Parathyroid adenoma (tissue), 2 donors: ENCODE data around the gene MALT1.
"Not testable (repeated sequence)": the region's sequence is repeated elsewhere in the genome, so short reads cannot be mapped to it uniquely, and the experiment has no call there.

Experiments used
- H2AFZ ChIP-seq: fragments of 300-600 bp; sonication (generic); one replicate; pipeline ENCODE4 v1.7.0; 2017; ENCODE audit warnings: antibody characterized with exemption, mild to moderate bottlenecking
- H3K27ac ChIP-seq: fragments of 300-600 bp; sonication (generic); one replicate; pipeline ENCODE4 v1.7.0; 2017
- H3K27me3 ChIP-seq: fragments of 300-600 bp; sonication (generic); one replicate; pipeline ENCODE4 v1.7.0; 2017; ENCODE audit warnings: low read length; ENCODE audit not compliant: control insufficient read depth, insufficient read depth
- H3K36me3 ChIP-seq: fragments of 300-600 bp; sonication (generic); one replicate; pipeline ENCODE4 v1.7.0; 2017; ENCODE audit warnings: low read length; ENCODE audit not compliant: control insufficient read depth, insufficient read depth
- H3K4me1 ChIP-seq: fragments of 300-600 bp; sonication (generic); one replicate; pipeline ENCODE4 v1.7.0; 2017; ENCODE audit warnings: control low read depth
- H3K4me2 ChIP-seq: fragments of 300-600 bp; sonication (generic); one replicate; pipeline ENCODE4 v1.7.0; 2017; ENCODE audit warnings: low read length
- H3K4me3 ChIP-seq: fragments of 300-600 bp; sonication (generic); one replicate; pipeline ENCODE4 v1.7.0; 2017; ENCODE audit warnings: low read depth, low read length
- H3K79me2 ChIP-seq: fragments of 300-600 bp; sonication (generic); one replicate; pipeline ENCODE4 v1.7.0; 2017; ENCODE audit warnings: control low read depth
- H3K9ac ChIP-seq: fragments of 300-600 bp; sonication (generic); one replicate; pipeline ENCODE4 v1.7.0; 2017; ENCODE audit warnings: mild to moderate bottlenecking
- H3K9me3 ChIP-seq: fragments of 300-600 bp; sonication (generic); one replicate; pipeline ENCODE4 v1.7.0; 2017; ENCODE audit warnings: low read length; ENCODE audit not compliant: control insufficient read depth
- TF ChIP-seq, protein P1 (sequence below): fragments of 300-600 bp; sonication (generic); IDR thresholded peaks from one replicate; pipeline ENCODE4 v1.7.0; 2017; ENCODE audit warnings: antibody characterized with exemption, mild to moderate bottlenecking
- donor health status: primary hyperparathyroidism.

Gene MALT1

DNA sequence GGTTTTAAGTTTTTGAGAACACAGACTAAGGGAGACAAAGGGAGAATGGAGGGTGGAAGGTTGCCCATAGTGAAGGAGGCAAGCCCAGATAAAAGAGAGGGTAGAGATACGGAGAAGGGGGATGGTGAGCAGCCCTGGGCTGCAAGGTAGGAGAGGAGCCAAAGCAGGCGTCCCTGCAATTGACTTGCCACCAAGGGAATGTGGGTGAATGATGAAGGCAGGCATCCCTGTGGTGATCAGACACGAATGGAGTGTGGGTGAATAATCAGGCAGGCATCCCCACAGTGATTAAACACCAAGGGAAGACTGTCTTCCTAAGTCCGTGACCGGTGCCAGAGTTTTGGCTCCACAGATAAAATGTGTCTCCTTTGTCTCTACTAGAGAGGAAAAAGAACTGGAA lies 25.9 kb upstream of the MALT1 start:
- TF ChIP-seq, protein P1, sequence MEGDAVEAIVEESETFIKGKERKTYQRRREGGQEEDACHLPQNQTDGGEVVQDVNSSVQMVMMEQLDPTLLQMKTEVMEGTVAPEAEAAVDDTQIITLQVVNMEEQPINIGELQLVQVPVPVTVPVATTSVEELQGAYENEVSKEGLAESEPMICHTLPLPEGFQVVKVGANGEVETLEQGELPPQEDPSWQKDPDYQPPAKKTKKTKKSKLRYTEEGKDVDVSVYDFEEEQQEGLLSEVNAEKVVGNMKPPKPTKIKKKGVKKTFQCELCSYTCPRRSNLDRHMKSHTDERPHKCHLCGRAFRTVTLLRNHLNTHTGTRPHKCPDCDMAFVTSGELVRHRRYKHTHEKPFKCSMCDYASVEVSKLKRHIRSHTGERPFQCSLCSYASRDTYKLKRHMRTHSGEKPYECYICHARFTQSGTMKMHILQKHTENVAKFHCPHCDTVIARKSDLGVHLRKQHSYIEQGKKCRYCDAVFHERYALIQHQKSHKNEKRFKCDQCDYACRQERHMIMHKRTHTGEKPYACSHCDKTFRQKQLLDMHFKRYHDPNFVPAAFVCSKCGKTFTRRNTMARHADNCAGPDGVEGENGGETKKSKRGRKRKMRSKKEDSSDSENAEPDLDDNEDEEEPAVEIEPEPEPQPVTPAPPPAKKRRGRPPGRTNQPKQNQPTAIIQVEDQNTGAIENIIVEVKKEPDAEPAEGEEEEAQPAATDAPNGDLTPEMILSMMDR: no peak
- Histone ChIP-seq H3K27me3 (no peaks in the 10 kb centered on the region), H3K4me1 (no peaks in the 10 kb centered on the region), H3K4me2 (no peak overlapping the region), H3K9me3 (no peaks in the 10 kb centered on the region), H3K27ac (no peak overlapping the region), H2AFZ (no peak overlapping the region), H3K9ac (no peak overlapping the region), H3K4me3 (no peak overlapping the region), H3K36me3 (no peaks in the 10 kb centered on the region), H3K79me2 (no peaks in the 10 kb centered on the region)

DNA sequence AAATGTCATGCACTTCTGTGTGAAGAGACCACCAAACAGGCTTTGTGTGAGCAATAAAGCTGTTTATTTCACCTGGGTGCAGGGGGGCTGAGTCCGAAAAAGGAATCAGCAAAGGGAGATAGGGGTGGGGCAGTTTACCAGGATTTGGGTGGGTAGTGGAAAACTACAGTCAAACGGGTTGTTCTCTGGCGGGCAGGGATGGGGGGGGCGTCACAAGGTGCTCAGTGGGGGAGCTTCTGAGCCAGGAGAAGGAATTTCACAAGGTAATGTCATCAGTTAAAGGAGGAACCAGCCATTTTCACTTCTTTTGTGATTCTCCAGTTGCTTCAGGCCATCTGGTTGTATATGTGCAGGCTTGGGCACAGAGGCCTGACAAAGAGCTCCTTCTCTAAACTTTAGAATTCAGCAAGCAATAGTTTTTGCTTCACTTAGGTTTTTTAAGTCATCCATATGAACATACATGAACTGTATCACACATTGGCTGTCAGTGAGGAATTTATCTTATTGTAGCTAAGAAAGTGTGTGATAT lies 24.9 kb upstream of the MALT1 start:
- Histone ChIP-seq H2AFZ (no peak overlapping the region), H3K4me1 (no peaks in the 10 kb centered on the region), H3K27ac (no peak overlapping the region), H3K4me2 (no peak overlapping the region), H3K79me2 (no peaks in the 10 kb centered on the region), H3K36me3 (no peaks in the 10 kb centered on the region), H3K9ac (no peak overlapping the region), H3K4me3 (no peak overlapping the region), H3K9me3 (no peaks in the 10 kb centered on the region), H3K27me3 (no peaks in the 10 kb centered on the region)
- TF ChIP-seq, protein P1: no peak

DNA sequence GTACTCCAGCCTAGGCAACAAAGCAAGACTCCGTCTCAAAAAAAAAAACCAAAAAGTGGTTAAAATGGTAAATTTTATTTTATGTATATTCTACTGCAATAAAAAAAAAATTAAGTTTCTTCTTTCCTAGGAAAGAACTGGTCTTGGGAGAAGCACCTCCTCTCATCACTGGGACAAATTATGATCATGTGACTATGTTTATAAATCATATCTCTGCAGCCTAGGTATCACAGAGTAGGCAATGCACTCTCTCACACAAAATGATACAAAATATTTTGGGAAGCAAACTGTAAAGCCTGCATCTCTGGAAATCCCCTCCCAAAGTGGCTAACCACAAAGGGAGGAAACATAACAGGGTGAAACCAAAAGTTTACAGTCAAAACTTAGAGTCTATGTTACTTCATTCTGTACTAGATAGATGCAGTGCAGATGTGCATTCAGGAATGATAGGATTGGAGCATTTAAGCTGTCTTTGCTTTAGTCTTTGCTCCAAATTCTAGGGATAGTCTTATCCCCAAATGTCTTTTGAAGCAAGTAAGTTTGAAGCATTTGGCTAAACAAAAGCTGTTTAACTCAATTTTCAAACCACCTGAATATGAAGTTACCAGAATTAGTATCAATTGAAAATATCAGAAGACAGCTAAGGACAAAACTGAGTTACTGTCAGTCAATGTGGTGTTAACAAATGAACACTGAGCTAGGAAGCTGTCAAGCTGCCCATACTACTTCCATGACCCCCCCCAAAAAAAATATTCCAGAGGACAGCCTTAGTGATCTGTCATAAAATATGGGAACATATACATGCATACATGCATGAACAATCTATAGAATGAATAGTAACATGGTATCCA lies 21.1 kb upstream of the MALT1 start:
- H3K36me3 ChIP-seq: no peaks in the 10 kb centered on the region
- H3K9me3 ChIP-seq: no peaks in the 10 kb centered on the region
- no peaks in the 10 kb centered on the region for H3K4me1 ChIP-seq
- H3K27ac ChIP-seq: no peak overlapping the region
- no peak overlapping the region for H2AFZ ChIP-seq
- H3K4me2 ChIP-seq: no peak overlapping the region
- H3K27me3 ChIP-seq: no peaks in the 10 kb centered on the region
- no peak overlapping the region for H3K4me3 ChIP-seq
- TF ChIP-seq, protein P1: no peak
- no peaks in the 10 kb centered on the region for H3K79me2 ChIP-seq
- H3K9ac ChIP-seq: no peak overlapping the region

DNA sequence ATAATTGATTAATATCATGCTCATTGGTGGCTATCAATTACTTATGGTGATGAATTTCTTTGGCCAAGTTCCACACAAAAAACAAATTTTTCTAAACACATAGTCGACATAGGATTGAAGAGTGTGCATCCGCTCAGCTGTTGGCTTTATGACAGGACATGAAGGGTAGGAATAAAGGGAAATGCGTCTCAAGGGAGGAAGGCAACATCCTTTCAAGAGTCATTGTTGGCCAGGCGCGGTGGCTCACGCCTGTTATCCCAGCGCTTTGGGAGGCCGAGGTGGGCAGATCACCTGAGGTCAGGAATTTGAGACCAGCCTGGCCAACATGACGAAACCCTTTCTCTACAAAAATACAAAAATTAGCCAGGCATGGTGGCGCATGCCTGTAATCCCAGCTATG lies 20.4 kb upstream of the MALT1 start:
- not testable (repeated sequence) for H3K9me3 ChIP-seq, H3K4me2 ChIP-seq, H3K4me1 ChIP-seq, H3K79me2 ChIP-seq, H3K27ac ChIP-seq, H3K4me3 ChIP-seq, H3K9ac ChIP-seq, H2AFZ ChIP-seq, H3K27me3 ChIP-seq, H3K36me3 ChIP-seq

DNA sequence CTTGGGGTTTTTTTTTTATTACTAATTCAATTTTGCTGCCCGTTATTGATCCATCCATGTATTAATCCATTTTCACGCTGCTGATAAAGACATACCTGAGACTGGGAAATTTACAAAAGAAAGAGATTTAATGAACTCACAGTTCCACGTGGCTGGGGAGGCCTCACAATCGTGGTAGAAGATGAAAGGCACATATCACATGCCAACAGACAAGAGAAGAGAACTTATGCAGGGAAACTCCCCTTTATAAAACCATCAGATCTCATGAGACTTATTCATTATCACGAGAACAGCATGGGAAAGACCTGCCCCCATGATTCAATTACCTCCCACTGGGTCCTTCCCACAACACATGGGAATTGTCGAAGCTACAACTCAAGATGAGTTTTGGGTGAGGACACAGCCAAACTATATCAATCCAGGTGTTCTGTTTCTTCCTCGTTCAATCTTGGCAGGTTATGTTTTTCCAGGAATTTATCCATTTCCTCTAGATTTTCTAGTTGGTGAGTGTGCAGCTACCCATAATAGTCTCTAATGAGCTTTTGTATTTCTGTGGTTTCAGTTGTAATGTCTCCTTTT lies 18.0 kb upstream of the MALT1 start:
- not testable (repeated sequence) for H3K4me3 ChIP-seq, H3K27me3 ChIP-seq, H3K9me3 ChIP-seq, H3K36me3 ChIP-seq, H3K4me1 ChIP-seq, H2AFZ ChIP-seq, H3K79me2 ChIP-seq, H3K9ac ChIP-seq, H3K4me2 ChIP-seq, H3K27ac ChIP-seq
